Lower leg skin (tissue), 4 donors: Measurements from ENCODE around the gene GGT5. TPM values are rescaled to one million over a fixed set of nuclear protein-coding genes. Genes with fewer than 3 reads are reported as not detected.
"Not testable (repeated sequence)": the region's sequence is repeated elsewhere in the genome, so short reads cannot be mapped to it uniquely, and the experiment has no call there.

Source experiments
- DNase-seq, 2 donors: peaks; one replicate each; pipeline ENCODE4 v3.0.0-alpha.2; 2019; ENCODE audit warnings: low spot score in 2 of 2
- H3K4me3 ChIP-seq: fragments of 200-600 bp; sonication (generic); 2 replicates; pipeline ENCODE4 v1.5.1; 2017; ENCODE audit warnings: mild to moderate bottlenecking, low read depth; ENCODE audit not compliant: poor library complexity, severe bottlenecking
- POLR2A ChIP-seq, 2 donors: fragments of 450-650 bp; IDR thresholded peaks; one replicate each; pipeline ENCODE4 v1.6.1; 2016 to 2017; ENCODE audit warnings: antibody characterized with exemption in 2 of 2, mild to moderate bottlenecking in 1 of 2, moderate library complexity in 1 of 2
- WGBS, 2 donors: methylation state at CpG; one replicate each; pipeline ENCODE4 v1.1.5; 2018; 5-methylcytosine and 5-hydroxymethylcytosine counted together
- intact Hi-C: fragments of 100-400 bp; cut with DNase I; formaldehyde crosslinking; loops from one replicate; pipeline ENCODE4 v1.15.0; 2023; ENCODE audit warnings: low total_unique reads
- total RNA-seq, 4 donors: library from RNA; depleted of rRNA; stranded (reverse); fragments of >200 nt; gene quantifications; one replicate each; pipeline ENCODE4 v1.1.0, GENCODE V29; 2016
- TF ChIP-seq, protein P1 (sequence below), 3 donors: fragments of 450-650 bp; IDR thresholded peaks; one replicate each; pipeline ENCODE4 v1.5.1; 2016; ENCODE audit warnings: antibody characterized with exemption in 3 of 3, mild to moderate bottlenecking in 3 of 3, moderate library complexity in 2 of 3

The GGT5 gene
- total RNA-seq, 4 donors from 2014 or later = 9.7 to 54.4 (median 15.3) TPM

DNA sequence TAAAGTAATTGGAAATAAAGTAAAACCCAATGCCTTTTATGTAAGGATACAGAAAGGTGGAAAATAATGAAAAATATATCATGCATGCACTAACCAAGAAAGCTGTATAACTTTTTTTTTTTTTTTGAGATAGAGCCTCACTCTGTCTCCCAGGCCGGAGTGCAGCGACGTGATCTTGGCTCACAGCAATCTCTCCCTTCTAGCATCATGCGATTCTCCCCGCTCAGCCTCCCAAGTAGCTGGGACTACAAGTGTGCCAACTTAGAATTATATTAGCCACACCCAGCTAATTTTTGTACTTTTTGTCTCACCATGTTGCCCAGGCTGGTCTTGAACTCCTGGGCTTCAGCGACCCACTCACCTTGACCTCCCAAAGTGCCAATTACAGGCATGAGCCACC is 4.5 kb downstream of the GGT5 start:
- no peak for DNase-seq
- 51 to 52% methylated on average over 6 of the region's 6 CpGs for WGBS, 2 donors
- no peak overlapping the region for H3K4me3 ChIP-seq
- intact Hi-C loops = no loop called here
- TF ChIP-seq, protein P1, sequence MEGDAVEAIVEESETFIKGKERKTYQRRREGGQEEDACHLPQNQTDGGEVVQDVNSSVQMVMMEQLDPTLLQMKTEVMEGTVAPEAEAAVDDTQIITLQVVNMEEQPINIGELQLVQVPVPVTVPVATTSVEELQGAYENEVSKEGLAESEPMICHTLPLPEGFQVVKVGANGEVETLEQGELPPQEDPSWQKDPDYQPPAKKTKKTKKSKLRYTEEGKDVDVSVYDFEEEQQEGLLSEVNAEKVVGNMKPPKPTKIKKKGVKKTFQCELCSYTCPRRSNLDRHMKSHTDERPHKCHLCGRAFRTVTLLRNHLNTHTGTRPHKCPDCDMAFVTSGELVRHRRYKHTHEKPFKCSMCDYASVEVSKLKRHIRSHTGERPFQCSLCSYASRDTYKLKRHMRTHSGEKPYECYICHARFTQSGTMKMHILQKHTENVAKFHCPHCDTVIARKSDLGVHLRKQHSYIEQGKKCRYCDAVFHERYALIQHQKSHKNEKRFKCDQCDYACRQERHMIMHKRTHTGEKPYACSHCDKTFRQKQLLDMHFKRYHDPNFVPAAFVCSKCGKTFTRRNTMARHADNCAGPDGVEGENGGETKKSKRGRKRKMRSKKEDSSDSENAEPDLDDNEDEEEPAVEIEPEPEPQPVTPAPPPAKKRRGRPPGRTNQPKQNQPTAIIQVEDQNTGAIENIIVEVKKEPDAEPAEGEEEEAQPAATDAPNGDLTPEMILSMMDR (IDR thresholded peaks at IDR 0.05) = no peak
- no peak for TF ChIP-seq POLR2A (IDR thresholded peaks at IDR 0.05)

DNA sequence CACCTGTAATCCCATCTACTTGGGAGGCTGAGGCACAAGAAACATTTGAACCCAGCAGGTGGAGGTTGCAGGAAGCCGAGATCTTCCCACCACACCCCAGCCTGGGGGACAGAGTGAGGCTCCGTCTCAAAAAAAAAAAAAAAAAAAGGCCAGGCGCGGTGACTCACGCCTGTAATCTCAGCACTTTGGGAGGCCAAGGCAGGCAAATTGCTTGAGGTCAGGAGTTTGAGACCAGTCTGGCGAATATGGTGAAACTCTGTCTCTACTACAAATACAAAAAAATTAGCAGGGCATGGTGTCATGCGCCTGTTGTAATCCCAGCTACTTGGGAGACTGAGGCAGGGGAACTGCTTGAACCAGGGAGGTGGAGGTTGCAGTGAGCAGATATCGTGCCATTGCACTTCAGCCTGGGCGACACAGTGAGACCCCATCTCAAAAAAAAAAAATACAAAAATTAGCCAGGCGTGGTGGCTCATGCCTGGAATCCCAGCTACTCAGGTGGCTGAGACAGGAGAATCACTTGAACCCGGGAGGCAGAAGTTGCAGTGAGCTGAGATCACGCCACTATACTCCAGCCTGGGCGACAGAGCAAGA is 6.7 kb downstream of the GGT5 start:
- H3K4me3 ChIP-seq, intact Hi-C loops, DNase-seq: not testable (repeated sequence)
- WGBS, 2 donors = 78 to 90% methylated on average over 13 of the region's 13 CpGs

- intact Hi-C loops = no loop called here
- DNase-seq = no peak
- TF ChIP-seq POLR2A (IDR thresholded peaks at IDR 0.05) = no peak
- TF ChIP-seq, protein P1 (IDR thresholded peaks at IDR 0.05) = no peak
- H3K4me3 ChIP-seq = no peak overlapping the region
- WGBS, 2 donors = 67 to 77% methylated on average over 4 of the region's 4 CpGs
Observed at GRCh38 chr22:24236656-24237055, 8.2 kb downstream of the GGT5 start.

DNA sequence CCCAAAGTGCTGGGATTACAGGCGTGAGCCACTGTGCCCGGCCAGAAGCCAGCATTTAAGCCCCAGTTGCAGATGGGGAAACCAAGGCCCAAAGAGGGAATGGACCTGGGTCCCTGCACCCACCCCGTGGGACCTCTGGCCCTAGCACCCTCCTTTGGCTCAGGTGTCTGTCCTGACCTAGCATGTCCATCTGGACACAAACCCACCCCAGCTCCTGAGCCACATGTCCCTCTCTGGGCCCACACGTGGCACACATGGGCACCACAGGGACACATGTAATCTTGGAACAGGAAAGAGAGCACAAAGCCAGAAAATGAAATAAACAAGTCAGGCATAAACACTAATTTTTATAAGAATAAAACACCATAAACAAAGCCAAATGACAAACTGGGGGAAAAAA is 9.6 kb downstream of the GGT5 start:
- no peak overlapping the region for H3K4me3 ChIP-seq
- TF ChIP-seq POLR2A (IDR thresholded peaks at IDR 0.05) = no peak
- TF ChIP-seq, protein P1 (IDR thresholded peaks at IDR 0.05) = no peak
- no peak for DNase-seq
- intact Hi-C loops = no loop called here
- WGBS, 2 donors = 85 to 91% methylated on average over 4 of the region's 4 CpGs

DNA sequence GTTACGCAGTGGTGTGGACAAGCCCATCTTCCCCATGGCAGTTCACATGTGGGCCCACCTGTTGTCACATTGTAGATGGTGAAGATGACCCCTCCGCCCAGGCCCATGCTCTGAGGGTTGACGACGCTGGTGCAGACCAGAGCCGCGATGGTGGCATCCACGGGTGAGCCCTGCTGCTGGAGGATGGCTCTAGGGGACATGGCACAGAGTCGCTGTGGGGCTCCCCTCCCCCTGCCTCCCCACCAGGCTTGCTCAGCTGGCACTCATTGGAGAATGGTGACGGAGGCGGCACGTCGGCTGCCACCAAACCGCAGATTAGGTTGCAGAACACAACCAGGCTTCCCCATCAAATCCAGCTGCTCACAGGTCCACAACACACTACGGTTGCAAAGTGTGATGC is 11.1 kb downstream of the GGT5 start:
- TF ChIP-seq POLR2A (IDR thresholded peaks at IDR 0.05) = no peak
- TF ChIP-seq, protein P1 (IDR thresholded peaks at IDR 0.05) = no peak
- no peak overlapping the region for H3K4me3 ChIP-seq
- no peak for DNase-seq
- 92 to 96% methylated on average over 14 of the region's 14 CpGs for WGBS, 2 donors
- intact Hi-C loops = no loop called here

GRCh38 chr22:24233235-24233634 is 11.6 kb downstream of the GGT5 start:
- no peak overlapping the region for H3K4me3 ChIP-seq
- no peak for TF ChIP-seq POLR2A (IDR thresholded peaks at IDR 0.05)
- TF ChIP-seq, protein P1 (IDR thresholded peaks at IDR 0.05) = no peak
- DNase-seq = no peak
- 91 to 95% methylated on average over 8 to 9 of the region's 13 CpGs for WGBS, 2 donors
- intact Hi-C loops = no loop called here
